ENCODE data around the gene SLC30A7. TPM values are rescaled to one million over a fixed set of nuclear protein-coding genes. Genes with fewer than 3 reads are reported as not detected.

Gene SLC30A7
- total RNA-seq, 1 donor from 2014 or later = 35.1 TPM

DNA sequence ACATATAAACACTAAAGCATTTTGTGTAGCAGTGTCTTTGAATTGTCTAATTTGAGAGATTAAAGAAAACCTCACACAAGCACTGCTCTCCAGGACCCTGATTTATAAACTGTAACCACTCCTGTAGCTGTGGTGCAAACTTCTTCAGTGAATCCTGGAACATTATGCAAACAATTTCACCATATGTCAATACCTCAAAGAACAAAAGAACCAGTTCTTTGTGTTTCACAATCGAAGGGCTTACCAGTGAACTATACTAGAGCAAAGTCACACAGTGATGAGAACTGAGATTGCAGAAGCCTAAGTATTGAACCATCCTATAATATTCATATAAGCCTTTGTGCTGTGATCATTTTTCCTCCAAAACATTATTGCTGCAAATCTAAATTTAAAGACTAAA, 108.2 kb downstream of the SLC30A7 start:
- peak; percentile 87 for ATAC-seq
- Histone ChIP-seq H3K4me3 (no peak overlapping the region), H3K27ac (no peak overlapping the region), H3K9me3 (no peaks in the 10 kb centered on the region), H3K4me1 (peaks cover 23% of the 10 kb centered on the region), H3K36me3 (peaks cover 5% of the 10 kb centered on the region), H3K27me3 (no peaks in the 10 kb centered on the region)
- intact Hi-C loops (cut with DNase I) = no loop called here
- TF ChIP-seq, protein P1, sequence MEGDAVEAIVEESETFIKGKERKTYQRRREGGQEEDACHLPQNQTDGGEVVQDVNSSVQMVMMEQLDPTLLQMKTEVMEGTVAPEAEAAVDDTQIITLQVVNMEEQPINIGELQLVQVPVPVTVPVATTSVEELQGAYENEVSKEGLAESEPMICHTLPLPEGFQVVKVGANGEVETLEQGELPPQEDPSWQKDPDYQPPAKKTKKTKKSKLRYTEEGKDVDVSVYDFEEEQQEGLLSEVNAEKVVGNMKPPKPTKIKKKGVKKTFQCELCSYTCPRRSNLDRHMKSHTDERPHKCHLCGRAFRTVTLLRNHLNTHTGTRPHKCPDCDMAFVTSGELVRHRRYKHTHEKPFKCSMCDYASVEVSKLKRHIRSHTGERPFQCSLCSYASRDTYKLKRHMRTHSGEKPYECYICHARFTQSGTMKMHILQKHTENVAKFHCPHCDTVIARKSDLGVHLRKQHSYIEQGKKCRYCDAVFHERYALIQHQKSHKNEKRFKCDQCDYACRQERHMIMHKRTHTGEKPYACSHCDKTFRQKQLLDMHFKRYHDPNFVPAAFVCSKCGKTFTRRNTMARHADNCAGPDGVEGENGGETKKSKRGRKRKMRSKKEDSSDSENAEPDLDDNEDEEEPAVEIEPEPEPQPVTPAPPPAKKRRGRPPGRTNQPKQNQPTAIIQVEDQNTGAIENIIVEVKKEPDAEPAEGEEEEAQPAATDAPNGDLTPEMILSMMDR (IDR thresholded peaks at IDR 0.05) = no peak
- no peak for DNase-seq

DNA sequence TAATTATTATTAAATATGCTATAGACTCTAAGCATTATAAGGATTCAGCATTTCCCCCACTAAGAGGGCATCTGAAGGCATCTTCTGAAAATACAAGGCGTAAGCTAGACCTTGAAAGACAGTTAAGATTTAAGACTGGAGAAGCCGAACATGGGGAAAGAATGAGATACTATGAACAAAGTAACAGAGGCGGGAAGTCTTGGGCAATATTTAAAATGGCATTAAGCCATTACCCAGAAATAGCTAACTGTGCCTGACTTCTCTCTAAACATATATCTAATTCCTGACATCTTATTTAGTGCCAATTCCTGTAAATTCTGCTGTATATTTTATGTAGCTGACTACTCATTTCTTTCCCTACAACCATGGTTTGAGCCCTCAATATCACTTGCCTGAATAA, 108.8 kb downstream of the SLC30A7 start:
- Histone ChIP-seq H3K27me3 (no peaks in the 10 kb centered on the region), H3K9me3 (no peaks in the 10 kb centered on the region), H3K4me3 (no peak overlapping the region), H3K36me3 (peaks cover 5% of the 10 kb centered on the region), H3K4me1 (peaks cover 23% of the 10 kb centered on the region), H3K27ac (peak overlapping the region; percentile 4)
- intact Hi-C loops (cut with DNase I) = no loop called here
- DNase-seq (no peak), ATAC-seq (peak; percentile 57)
- TF ChIP-seq, protein P1 (IDR thresholded peaks at IDR 0.05) = no peak

DNA sequence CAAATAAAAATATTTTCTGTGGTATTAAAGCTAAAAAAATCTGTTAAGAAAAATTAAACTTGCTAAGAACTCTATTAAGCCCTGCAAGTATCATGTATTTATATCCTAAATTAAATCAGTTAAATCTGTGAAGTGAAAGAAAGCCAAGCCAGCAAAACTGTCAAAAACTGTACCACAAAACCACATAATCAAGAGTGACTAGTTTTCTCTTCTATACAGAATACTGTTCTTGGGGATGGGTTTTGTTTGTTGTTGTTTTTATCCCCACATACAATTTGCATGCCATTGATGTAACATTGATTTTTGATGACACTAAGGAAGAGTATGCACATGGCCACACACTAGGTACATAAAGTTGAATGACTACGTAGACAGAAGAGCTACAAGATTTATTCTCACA, 109.3 kb downstream of the SLC30A7 start:
- ATAC-seq = no peak
- Histone ChIP-seq H3K9me3 (no peaks in the 10 kb centered on the region), H3K4me3 (no peak overlapping the region), H3K36me3 (peaks cover 5% of the 10 kb centered on the region), H3K4me1 (peaks cover 23% of the 10 kb centered on the region), H3K27ac (peak overlapping the region; percentile 4), H3K27me3 (no peaks in the 10 kb centered on the region)
- DNase-seq = no peak
- intact Hi-C loops (cut with DNase I) = no loop called here
- TF ChIP-seq, protein P1 (IDR thresholded peaks at IDR 0.05) = no peak

DNA sequence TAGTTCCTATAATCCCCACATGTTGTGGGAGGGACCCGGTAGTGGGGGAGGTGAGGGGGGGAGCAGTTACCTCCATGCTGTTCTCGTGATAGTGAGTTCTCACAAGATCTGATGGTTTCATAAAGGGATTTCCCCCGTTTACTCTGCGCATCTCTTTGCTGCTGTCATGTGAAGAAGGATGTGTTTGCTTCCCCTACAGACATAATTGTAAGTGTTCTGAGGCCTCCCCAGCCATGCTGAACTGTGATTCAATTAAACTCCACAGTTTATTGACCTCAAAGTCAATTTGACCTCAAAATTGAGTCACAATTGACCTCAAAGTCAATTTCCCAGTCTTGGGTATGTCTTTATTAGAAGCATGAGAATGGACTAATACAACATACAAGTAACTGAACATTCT, 110.0 kb downstream of the SLC30A7 start:
- TF ChIP-seq, protein P1 (IDR thresholded peaks at IDR 0.05) = no peak
- H3K27me3 ChIP-seq = no peaks in the 10 kb centered on the region
- H3K36me3 ChIP-seq = peaks cover 2% of the 10 kb centered on the region
- no peak overlapping the region for H3K27ac ChIP-seq
- H3K4me3 ChIP-seq = no peak overlapping the region
- peaks cover 23% of the 10 kb centered on the region for H3K4me1 ChIP-seq
- no peak for ATAC-seq
- intact Hi-C loops (cut with DNase I) = no loop called here
- H3K9me3 ChIP-seq = no peaks in the 10 kb centered on the region
- no peak for DNase-seq

DNA sequence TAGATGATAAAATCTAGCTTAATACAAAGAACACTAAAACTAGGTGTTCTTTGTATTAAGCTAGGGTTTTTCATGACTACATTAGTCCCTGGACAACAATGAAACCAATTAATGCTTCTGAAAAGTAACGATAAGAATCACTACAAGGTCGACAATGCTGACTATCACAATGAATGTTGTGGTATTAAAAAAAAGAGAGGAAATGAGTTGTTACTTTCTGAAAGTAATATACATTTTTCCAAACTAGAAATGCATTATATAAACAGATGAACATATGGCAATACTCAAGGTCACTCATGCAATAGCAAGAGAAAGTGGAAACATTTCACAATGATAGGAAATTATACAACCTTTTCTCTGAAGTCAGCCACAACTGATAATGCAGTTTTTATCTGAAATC, 110.7 kb downstream of the SLC30A7 start:
- intact Hi-C loops (cut with DNase I) = no loop called here
- Histone ChIP-seq H3K27me3 (no peaks in the 10 kb centered on the region), H3K27ac (no peak overlapping the region)

More for the DNA sequence above, 110.7 kb downstream of the SLC30A7 start:
- H3K36me3 ChIP-seq = no peaks in the 10 kb centered on the region
- TF ChIP-seq, protein P1 (IDR thresholded peaks at IDR 0.05) = no peak
- no peaks in the 10 kb centered on the region for H3K9me3 ChIP-seq
- DNase-seq (no peak), ATAC-seq (no peak)
- peaks cover 23% of the 10 kb centered on the region for H3K4me1 ChIP-seq
- H3K4me3 ChIP-seq = no peak overlapping the region

Measured in upper lobe of right lung (tissue), 1 donor.